ENCODE measurements around the gene SLC39A7. TPM values are rescaled to one million over a fixed set of nuclear protein-coding genes. Genes with fewer than 3 reads are reported as not detected.

SLC39A7 gene
- total and polyA plus RNA-seq, 8 donors = 41.6 to 111 (median 64.5) TPM

- no peak overlapping the region for H3K4me3 ChIP-seq
- no peaks in the 10 kb centered on the region for H3K4me1 ChIP-seq
- ATAC-seq (no peak), FAIRE-seq (no peak), DNase-seq (no peak)
- WGBS, 2 donors = 47 to 52% methylated on average over 8 of the region's 8 CpGs
- H3K9me3 ChIP-seq = no peaks in the 10 kb centered on the region
- intact Hi-C loops (cut with DNase I) = no loop called here
- no peak overlapping the region for H3K27ac ChIP-seq
- TF ChIP-seq, protein P1, sequence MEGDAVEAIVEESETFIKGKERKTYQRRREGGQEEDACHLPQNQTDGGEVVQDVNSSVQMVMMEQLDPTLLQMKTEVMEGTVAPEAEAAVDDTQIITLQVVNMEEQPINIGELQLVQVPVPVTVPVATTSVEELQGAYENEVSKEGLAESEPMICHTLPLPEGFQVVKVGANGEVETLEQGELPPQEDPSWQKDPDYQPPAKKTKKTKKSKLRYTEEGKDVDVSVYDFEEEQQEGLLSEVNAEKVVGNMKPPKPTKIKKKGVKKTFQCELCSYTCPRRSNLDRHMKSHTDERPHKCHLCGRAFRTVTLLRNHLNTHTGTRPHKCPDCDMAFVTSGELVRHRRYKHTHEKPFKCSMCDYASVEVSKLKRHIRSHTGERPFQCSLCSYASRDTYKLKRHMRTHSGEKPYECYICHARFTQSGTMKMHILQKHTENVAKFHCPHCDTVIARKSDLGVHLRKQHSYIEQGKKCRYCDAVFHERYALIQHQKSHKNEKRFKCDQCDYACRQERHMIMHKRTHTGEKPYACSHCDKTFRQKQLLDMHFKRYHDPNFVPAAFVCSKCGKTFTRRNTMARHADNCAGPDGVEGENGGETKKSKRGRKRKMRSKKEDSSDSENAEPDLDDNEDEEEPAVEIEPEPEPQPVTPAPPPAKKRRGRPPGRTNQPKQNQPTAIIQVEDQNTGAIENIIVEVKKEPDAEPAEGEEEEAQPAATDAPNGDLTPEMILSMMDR (IDR thresholded peaks at IDR 0.05) = no peak
- no peaks in the 10 kb centered on the region for H3K27me3 ChIP-seq
- no peaks in the 10 kb centered on the region for H3K36me3 ChIP-seq
Observed at GRCh38 chr6:33171880-33172687, 28.6 kb upstream of the SLC39A7 start.

DNA sequence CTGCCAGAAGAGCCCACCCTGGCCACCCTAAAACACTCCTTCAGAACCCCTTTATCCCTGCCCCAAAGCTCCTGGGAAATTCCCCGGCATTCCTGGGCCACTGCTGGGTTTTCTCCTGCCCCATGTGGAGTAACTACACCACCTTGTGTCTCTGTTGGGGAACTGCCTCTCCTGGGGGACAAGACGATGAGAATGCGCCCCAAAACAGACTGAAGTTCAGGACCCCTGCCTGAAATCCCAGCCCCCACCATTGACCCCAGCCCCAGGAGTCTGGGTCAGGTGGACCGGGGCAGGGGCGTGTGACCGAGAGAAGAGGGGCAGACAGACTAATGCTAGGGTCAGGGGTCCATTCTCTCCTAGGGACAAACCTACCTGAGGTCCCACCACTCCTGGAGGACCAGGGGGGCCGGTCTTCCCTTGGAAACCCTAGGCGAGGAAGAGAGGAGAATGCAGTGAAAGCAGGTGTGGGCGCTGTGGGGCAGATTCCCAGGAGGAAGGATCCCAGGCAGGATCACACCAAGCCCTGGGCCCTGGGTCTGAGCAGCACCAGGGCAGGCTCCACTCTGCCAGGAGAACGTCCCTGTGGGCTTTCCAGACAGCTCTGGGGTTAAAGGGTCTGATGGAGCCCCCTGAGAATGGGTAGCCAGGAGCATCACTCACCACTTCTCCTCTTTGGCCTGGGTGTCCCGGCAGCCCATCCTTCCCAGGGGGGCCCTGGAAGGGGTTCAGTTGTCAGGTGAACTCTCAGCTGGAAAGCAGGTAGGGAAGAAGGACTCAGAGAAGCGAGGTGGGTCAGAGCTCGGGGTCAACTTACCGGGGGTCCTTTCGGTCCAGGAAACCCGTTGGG is 27.8 kb upstream of the SLC39A7 start:
- H3K4me3 ChIP-seq = no peak overlapping the region
- intact Hi-C loops (cut with DNase I) = no loop called here
- WGBS, 2 donors = 44 to 45% methylated on average over 16 of the region's 16 CpGs
- TF ChIP-seq, protein P1 (IDR thresholded peaks at IDR 0.05) = peak in 3 of 4 donors; percentile 9 to 18 (median 13)
- H3K27me3 ChIP-seq = no peaks in the 10 kb centered on the region
- H3K36me3 ChIP-seq = no peaks in the 10 kb centered on the region
- FAIRE-seq (no peak), DNase-seq (no peak), ATAC-seq (peak in 3 of 4 donors; percentile 54 to 84 (median 56))
- no peak overlapping the region for H3K27ac ChIP-seq
- no peaks in the 10 kb centered on the region for H3K9me3 ChIP-seq
- no peaks in the 10 kb centered on the region for H3K4me1 ChIP-seq

DNA sequence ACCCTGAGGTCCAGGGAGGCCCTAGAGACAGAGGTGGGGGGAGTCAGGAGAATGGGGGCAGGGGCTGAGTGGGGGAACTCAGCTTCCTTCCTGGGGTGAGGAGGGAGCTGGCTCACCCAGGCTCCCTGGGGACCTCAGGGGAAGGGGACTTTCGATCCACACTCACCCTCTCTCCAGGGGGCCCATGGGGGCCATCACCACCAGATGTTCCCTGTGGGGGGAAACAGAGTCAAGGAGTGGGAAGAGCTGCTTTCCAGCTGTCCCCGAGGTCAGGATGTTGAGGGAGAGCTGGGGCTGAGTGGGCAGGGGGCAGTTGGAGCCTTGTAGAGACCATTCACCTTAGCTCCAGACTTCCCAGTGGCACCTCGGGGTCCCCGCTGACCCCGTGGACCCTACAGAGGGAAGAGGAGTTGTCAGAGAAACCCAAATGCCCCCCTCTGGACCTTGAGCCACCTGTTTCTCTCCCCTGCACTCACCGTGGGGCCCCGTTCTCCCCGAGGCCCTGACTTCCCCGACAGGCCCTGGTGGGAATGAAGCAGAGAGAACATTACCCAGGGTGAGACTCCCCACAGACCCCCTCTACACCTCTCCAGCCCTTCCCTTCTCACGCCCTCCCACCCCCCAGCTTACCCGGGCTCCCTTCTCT is 27.0 kb upstream of the SLC39A7 start:
- TF ChIP-seq, protein P1 (IDR thresholded peaks at IDR 0.05) = no peak
- no peak for DNase-seq
- 46 to 52% methylated on average over 11 of the region's 11 CpGs for WGBS, 2 donors

GRCh38 chr6:33174784-33175183 is 25.9 kb upstream of the SLC39A7 start:
- DNase-seq (no peak), ATAC-seq (no peak), FAIRE-seq (no peak)
- Histone ChIP-seq H3K27me3 (no peaks in the 10 kb centered on the region), H3K4me3 (no peak overlapping the region), H3K36me3 (no peaks in the 10 kb centered on the region), H3K4me1 (no peaks in the 10 kb centered on the region), H3K9me3 (no peaks in the 10 kb centered on the region), H3K27ac (no peak overlapping the region)
- TF ChIP-seq, protein P1 (IDR thresholded peaks at IDR 0.05) = no peak
- 77 to 80% methylated on average over 4 of the region's 4 CpGs for WGBS, 2 donors
- intact Hi-C loops (cut with DNase I) = no loop called here

More for the DNA sequence above, 27.0 kb upstream of the SLC39A7 start:
- Histone ChIP-seq H3K27me3 (no peaks in the 10 kb centered on the region), H3K27ac (no peak overlapping the region), H3K36me3 (no peaks in the 10 kb centered on the region), H3K4me1 (no peaks in the 10 kb centered on the region), H3K4me3 (no peak overlapping the region), H3K9me3 (no peaks in the 10 kb centered on the region)
- FAIRE-seq (no peak), ATAC-seq (no peak)
- intact Hi-C loops (cut with DNase I) = no loop called here
